Measurements from ENCODE around the gene SORBS1.

The SORBS1 gene

GRCh38 chr10:95295031-95295755, 266.0 kb downstream of the SORBS1 start:
- TF ChIP-seq CEBPB (IDR thresholded peaks at IDR 0.05) (no peak), TCF12 (IDR thresholded peaks at IDR 0.05; ENCODE audit: low read depth) (no peak), RAD21 (IDR thresholded peaks at IDR 0.05; ENCODE audit: low read depth) (no peak), NFIC (IDR thresholded peaks at IDR 0.05) (no peak), TAF1 (IDR thresholded peaks at IDR 0.05; ENCODE audit: low read depth) (no peak), TEAD4 (IDR thresholded peaks at IDR 0.05) (no peak), FOXM1 (IDR thresholded peaks at IDR 0.05; ENCODE audit: borderline replicate concordance, low read depth) (no peak), EGR1 (IDR thresholded peaks at IDR 0.05) (no peak), REST (IDR thresholded peaks at IDR 0.05; ENCODE audit: low read depth) (no peak), USF1 (IDR thresholded peaks at IDR 0.05) (no peak), EP300 (IDR thresholded peaks at IDR 0.05; ENCODE audit: borderline replicate concordance) (no peak), CREB1 (IDR thresholded peaks at IDR 0.05; ENCODE audit: low read depth) (no peak), MAX (IDR thresholded peaks at IDR 0.05) (no peak), YY1 (IDR thresholded peaks at IDR 0.05; ENCODE audit: low read depth) (no peak), ZBTB7A (IDR thresholded peaks at IDR 0.05; ENCODE audit: low read depth) (no peak)

- no peak for TF ChIP-seq MAX (IDR thresholded peaks at IDR 0.05)
- TF ChIP-seq FOXM1 (IDR thresholded peaks at IDR 0.05; ENCODE audit: borderline replicate concordance, low read depth): no peak
- TF ChIP-seq EGR1 (IDR thresholded peaks at IDR 0.05): no peak
- TF ChIP-seq EP300 (IDR thresholded peaks at IDR 0.05; ENCODE audit: borderline replicate concordance): no peak
- no peak for TF ChIP-seq TEAD4 (IDR thresholded peaks at IDR 0.05)
- TF ChIP-seq TAF1 (IDR thresholded peaks at IDR 0.05; ENCODE audit: low read depth): no peak
- TF ChIP-seq CREB1 (IDR thresholded peaks at IDR 0.05; ENCODE audit: low read depth): no peak
- no peak for TF ChIP-seq NFIC (IDR thresholded peaks at IDR 0.05)
- TF ChIP-seq REST (IDR thresholded peaks at IDR 0.05; ENCODE audit: low read depth): no peak
- TF ChIP-seq YY1 (IDR thresholded peaks at IDR 0.05; ENCODE audit: low read depth): no peak
- no peak for TF ChIP-seq ZBTB7A (IDR thresholded peaks at IDR 0.05; ENCODE audit: low read depth)
- no peak for TF ChIP-seq CEBPB (IDR thresholded peaks at IDR 0.05)
- no peak for TF ChIP-seq USF1 (IDR thresholded peaks at IDR 0.05)
- no peak for TF ChIP-seq TCF12 (IDR thresholded peaks at IDR 0.05; ENCODE audit: low read depth)
- TF ChIP-seq RAD21 (IDR thresholded peaks at IDR 0.05; ENCODE audit: low read depth): no peak
These were observed 267.5 kb downstream of the SORBS1 start for GRCh38 chr10:95293631-95294030.

GRCh38 chr10:95291365-95292039, 269.7 kb downstream of the SORBS1 start:
- no peak for TF ChIP-seq TCF12 (IDR thresholded peaks at IDR 0.05; ENCODE audit: low read depth)
- TF ChIP-seq TAF1 (IDR thresholded peaks at IDR 0.05; ENCODE audit: low read depth): 0 out of 2 replicates have a peak, but pooled peaks have one; percentile 13
- TF ChIP-seq USF1 (IDR thresholded peaks at IDR 0.05): no peak
- TF ChIP-seq MAX (IDR thresholded peaks at IDR 0.05): peak; percentile 91; the same call in 1 of the 2 replicates
- no peak for TF ChIP-seq RAD21 (IDR thresholded peaks at IDR 0.05; ENCODE audit: low read depth)

- TF ChIP-seq TCF12 (IDR thresholded peaks at IDR 0.05; ENCODE audit: low read depth) (no peak), FOXM1 (IDR thresholded peaks at IDR 0.05; ENCODE audit: borderline replicate concordance, low read depth) (no peak), TAF1 (IDR thresholded peaks at IDR 0.05; ENCODE audit: low read depth) (peak; percentile 9; the same call in 1 of the 2 replicates), NFIC (IDR thresholded peaks at IDR 0.05) (no peak), TEAD4 (IDR thresholded peaks at IDR 0.05) (0 out of 2 replicates have a peak, but pooled peaks have one; percentile 26), RAD21 (IDR thresholded peaks at IDR 0.05; ENCODE audit: low read depth) (no peak), REST (IDR thresholded peaks at IDR 0.05; ENCODE audit: low read depth) (no peak), EGR1 (IDR thresholded peaks at IDR 0.05) (peak; percentile 40; the same call in 1 of the 2 replicates), CEBPB (IDR thresholded peaks at IDR 0.05) (no peak), MAX (IDR thresholded peaks at IDR 0.05) (peak; percentile 66; the same call in 1 of the 2 replicates), USF1 (IDR thresholded peaks at IDR 0.05) (no peak; the same call in 1 of the 2 replicates), EP300 (IDR thresholded peaks at IDR 0.05; ENCODE audit: borderline replicate concordance) (no peak), YY1 (IDR thresholded peaks at IDR 0.05; ENCODE audit: low read depth) (peak; percentile 56; the same call in 1 of the 2 replicates), ZBTB7A (IDR thresholded peaks at IDR 0.05; ENCODE audit: low read depth) (no peak), CREB1 (IDR thresholded peaks at IDR 0.05; ENCODE audit: low read depth) (no peak)
These were observed 270.5 kb downstream of the SORBS1 start, which contains the start of gene PDLIM1 for GRCh38 chr10:95290461-95291364. Gene PDLIM1 (minus strand): TSS chr10:95291003. CDS start chr10:95290915, 88 bp downstream.

Measured in Ishikawa (cell line).